NCI-H128 (cell line): ENCODE data around the gene HLA-A.

Source experiments
- DNase-seq: peaks from one replicate; lab custom pipeline; 2025; ENCODE audit not compliant: unreplicated experiment; lab: John Stamatoyannopoulos, UW

The HLA-A gene

DNA sequence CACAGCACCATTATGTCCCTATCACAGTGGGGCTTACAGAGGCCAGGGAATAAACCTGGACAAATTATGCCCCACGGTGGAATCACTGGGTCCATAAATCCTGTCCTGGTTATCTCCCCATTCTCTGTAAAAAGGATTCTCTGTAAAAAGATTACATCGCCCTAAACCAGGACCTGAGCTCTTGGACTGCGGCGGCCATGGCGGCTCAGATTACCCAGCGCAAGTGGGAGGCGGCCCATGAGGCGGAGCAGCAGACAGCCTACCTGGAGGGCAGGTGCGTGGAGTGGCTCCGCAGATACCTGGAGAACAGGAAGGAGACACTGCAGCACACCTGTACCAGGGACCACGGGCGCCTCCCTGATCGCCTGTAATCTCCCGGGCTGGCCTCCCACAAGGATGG is 8.4 kb upstream of the HLA-A start:
- no peak for DNase-seq

- DNase-seq = no peak
Measured at GRCh38 chr6:29935273-29935955, 6.9 kb upstream of the HLA-A start.

GRCh38 chr6:29938746-29939508 is 3.4 kb upstream of the HLA-A start:
- DNase-seq = no peak

GRCh38 chr6:29941016-29941415 is 1.3 kb upstream of the HLA-A start:
- no peak for DNase-seq

DNA sequence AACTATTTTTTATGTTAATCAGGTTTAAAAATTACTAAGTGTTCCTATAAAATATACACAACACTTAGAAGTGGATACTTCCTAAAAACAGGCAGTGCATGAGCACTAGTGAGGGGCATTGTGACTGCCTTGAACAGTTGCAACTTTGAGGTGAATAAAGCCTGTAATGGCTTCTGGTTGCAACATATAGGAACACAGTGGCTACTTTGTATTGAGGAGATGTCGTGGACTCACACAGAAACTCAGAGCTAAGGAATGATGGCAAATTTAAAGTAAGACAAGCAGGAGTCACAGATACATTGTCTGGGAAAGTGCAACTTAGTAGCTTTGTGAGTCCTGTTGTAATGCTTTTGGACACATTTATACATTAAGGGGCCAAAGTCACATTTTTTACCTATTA is 861 bp upstream of the HLA-A start:
- no peak for DNase-seq

DNA sequence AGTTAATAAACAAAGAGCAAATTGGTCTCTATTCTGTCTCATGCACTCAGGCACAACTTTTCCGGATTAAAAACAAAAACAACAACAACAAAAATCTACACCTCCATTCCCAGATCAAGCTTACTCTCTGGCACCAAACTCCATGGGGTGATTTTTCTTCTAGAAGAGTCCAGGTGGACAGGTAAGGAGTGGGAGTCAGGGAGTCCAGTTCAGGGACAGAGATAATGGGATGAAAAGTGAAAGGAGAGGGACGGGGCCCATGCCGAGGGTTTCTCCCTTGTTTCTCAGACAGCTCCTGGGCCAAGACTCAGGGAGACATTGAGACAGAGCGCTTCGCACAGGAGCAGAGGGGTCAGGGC is 437 bp upstream of the HLA-A start:
- no peak for DNase-seq

GRCh38 chr6:29943053-29943966 is 978 bp downstream of the HLA-A start:
- no peak for DNase-seq

GRCh38 chr6:29945281-29945820 is 3.0 kb downstream of the HLA-A start:
- no peak for DNase-seq

- no peak for DNase-seq
Measured at GRCh38 chr6:29946223-29947076, 4.1 kb downstream of the HLA-A start.

DNA sequence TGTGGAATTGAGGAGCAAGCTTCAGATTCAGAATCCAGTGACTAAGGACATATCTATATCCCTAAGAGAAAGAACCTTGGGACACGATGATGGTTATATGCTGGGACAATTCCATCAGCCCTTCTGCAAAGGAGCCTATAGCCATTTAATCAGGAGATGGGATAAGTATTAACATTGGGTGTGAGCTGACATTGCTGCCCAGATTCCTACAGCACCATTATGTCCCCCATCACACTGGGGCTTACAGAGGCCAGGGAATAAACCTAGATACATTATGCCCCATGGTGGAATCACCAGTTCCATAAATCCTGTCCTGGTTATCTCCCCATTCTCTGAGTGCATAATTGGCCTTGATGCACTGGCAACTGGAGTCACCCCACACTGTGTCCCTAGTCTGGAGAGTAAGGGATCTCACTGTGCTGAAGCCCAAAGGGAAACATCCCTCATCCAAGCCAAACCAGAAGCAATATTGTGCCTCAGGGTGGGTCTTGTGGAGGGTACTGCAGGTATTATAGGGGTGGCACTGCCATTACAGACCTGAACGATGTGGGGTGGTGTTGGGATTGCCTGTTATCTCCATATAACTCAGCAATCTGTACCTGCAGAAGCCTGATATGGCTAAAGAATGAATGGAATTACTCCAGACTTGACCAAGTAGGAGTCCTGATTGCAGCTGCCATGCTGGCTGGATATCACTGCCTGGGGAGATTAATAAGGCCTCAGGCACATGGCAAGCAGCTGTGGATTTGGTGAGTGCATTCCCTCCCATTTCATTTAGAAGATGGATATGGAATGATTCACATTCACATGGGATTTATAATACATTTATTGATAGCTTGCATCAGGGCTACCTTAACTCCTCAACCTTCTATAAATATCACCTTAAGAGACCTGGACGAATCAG is 5.0 kb downstream of the HLA-A start:
- DNase-seq = no peak

DNA sequence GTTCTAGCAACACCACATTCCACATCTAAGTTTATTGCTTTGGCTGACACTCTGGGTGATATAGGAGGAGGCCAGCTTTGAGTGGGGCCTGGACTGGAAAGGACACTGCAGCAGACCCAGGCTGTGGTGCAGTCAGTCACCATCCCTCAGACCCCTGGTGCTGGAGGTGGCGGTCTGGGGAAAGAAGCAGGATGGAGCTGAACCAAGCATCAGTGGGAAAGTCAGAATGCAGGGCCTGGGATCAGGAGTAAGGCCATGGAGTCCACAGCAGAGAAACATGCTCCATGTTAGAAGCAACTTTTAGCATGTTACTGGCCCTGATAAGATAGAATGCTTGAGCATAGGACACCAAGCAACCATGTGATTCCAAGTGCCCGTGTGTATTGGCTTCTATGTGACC is 5.9 kb downstream of the HLA-A start:
- no peak for DNase-seq

DNA sequence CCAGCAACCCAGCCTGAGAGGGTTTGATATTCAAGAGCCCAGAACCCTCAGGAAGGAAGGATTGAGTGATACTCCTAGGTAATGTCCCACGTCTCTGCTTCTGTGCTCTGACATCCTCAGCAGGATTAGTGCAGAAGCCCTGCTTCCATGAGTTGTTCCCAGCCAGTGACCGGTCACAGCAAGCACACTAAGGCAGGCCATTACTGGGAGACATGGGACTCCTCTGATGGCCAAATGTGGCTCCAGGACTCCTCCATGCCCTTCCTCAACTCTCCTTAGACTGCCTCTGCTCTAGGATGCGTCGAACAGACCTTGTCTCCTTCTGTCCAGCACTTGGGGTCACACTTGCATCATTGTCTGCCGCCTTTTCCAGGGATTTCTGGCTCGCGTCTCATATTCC is 7.6 kb downstream of the HLA-A start:
- DNase-seq = no peak

DNA sequence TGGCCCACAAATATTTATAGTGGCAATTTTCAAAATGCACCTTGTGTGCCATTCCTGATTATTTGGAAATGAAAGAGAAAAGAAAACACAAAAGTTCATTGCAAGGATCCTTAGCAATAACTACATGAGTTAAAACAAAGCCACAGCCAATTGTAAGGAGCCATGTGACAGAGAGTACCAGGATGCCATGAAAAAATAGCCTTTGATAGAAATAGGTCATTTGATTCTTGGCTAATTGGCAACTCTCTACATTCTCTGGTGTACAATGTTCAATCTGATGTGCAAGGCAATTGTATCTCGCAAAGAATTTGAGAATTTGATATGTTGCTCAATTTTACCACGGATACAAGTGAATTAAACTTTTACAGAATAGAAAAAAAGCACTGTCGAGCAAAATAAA is 9.6 kb downstream of the HLA-A start:
- no peak for DNase-seq

DNA sequence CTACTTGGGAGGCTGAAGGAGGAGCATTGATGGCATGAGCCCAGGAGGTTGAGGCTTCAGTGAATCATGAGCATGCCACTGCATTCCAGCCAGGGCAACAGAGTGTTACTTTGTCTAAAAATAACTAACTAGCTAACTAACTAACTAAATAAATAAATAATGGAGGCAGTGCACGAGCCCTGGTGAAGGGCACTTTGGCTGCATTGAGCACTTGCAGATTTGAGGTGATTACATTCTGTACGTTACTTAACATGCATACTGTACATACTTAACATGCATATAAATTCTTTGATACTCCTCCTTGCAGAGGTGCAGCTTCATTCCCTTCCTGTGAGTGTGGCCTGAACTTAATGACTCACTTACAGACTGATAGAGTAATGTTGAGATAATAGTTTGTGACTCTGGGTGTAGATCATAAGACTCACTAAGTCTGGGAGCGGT is 10.7 kb downstream of the HLA-A start:
- no peak for DNase-seq

GRCh38 chr6:29953686-29954085 is 11.4 kb downstream of the HLA-A start:
- no peak for DNase-seq

GRCh38 chr6:29954272-29954671 is 11.9 kb downstream of the HLA-A start:
- DNase-seq = no peak

GRCh38 chr6:29955783-29956182 is 13.5 kb downstream of the HLA-A start:
- no peak for DNase-seq

DNA sequence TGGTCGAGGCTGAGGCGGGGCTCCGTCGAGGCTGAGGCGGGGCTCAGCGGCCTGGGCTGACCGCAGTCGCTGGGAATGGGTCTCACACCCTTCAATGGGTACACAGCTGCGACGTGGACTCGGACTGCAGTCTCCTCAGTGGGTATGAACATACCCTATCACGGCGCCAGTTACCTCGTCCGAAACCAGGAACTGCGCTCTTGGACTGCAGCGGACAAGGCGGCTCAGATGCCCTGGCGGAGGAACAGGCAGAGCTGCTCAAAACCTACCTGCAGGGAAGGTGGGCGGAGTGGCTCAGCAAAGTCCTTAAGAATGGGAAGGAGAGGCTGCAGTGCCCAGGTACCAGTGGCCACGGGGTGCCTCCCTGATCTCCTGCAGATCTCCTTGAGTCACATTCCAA is 14.2 kb downstream of the HLA-A start:
- DNase-seq = no peak

DNA sequence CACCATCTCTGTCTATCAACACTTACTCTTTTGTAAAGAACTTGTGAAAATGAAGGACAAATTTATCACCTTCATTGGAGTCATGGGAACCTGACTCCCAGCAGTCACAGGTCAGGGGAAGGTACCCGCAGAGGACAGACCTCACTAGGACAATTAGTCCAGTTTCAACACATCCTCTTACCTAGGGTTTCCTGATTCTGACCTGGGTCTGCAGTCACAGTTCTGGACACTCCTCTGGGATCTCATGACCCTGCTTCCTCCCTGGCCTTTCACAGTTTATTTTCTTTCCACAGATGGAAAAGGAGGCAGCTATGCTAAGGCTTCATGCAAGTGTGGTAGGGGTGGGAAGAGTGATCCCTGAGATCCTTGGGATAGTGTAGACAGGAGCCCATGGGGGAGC is 15.7 kb downstream of the HLA-A start:
- no peak for DNase-seq

DNA sequence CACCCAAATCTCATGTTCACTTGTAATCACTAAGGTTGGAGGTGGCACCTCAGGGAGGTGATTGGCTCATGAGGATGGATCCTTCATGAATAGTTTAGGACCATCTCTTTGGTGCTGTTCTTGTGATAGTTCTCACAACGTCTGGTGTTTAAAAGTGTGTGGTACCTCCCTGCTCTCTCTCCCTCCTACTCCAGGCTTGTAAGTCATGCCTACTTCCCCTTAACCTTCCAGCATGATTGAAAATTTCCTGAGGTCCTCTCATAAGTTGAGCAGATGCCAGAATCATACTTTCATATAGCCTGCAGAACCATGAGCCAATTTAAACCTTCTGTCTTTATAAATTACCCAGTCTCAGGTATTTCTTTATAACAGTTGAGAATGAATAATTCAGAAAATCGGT is 16.6 kb downstream of the HLA-A start:
- DNase-seq = no peak
